ENCODE data around the gene CD44.

GRCh38 chr11:35169112-35169511, 30.1 kb downstream of the CD44 start:
- TF ChIP-seq CTCF (IDR thresholded peaks at IDR 0.05) (no peak), POLR2A (IDR thresholded peaks at IDR 0.05) (no peak), EP300 (IDR thresholded peaks at IDR 0.05) (no peak)
